Astrocyte (in vitro differentiated cells and primary cell): Measurements from ENCODE around the gene FRS2.

Source experiments
- EZH2 ChIP-seq: IDR thresholded peaks from 2 replicates; pipeline ENCODE4 v1.6.1; 2012; ENCODE audit warnings: mild to moderate bottlenecking, low read length, inconsistent platforms; ENCODE audit not compliant: insufficient read depth
- TF ChIP-seq, protein P1 (sequence below): IDR thresholded peaks from 2 replicates; pipeline ENCODE4 v1.5.1; 2011; ENCODE audit warnings: low read depth, mild to moderate bottlenecking, inconsistent platforms, low read length, moderate library complexity; ENCODE audit not compliant: insufficient read depth

DNA sequence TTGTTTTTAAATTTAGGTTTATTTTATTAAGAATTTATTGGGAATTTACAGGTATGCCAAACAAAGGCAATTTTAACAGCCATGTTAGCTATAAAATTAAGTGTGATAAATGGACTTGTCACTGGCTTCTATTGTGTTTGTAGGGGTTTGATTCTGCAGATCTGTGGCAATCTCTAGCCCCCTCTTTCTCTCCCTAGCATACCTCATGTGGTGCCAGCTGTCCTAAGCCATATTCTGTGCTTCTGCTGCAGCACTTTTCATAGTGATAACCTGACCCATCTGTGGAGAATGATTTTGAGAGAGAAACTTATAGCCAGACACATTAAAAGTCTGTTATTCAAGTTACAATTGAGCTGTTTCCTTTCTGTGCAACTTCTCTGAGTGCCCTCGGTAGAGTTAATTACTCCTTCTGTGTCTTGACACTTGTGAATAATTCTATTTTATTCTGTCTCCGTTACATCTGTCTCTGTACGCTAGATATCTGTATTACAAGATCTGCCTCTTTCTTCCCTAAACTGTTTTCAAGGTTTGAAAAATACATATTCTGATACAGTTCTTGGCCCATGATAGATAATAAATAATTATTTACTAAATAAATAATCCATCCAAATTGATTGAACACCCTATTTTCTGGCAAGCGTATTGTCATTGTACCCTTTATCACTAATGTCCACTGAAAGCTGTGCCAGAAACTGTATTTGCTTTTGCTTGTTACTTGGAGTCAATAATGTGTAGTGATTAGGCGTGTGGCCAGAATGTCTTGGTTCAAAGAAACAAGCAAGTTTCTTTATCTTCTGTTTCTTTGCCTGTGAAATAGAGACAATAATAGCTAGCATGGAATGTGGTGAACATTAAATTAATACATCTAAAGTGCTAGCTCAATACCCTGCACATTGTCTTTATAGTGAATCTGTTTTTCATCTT lies 40.0 kb downstream of the FRS2 start:
- TF ChIP-seq, protein P1, sequence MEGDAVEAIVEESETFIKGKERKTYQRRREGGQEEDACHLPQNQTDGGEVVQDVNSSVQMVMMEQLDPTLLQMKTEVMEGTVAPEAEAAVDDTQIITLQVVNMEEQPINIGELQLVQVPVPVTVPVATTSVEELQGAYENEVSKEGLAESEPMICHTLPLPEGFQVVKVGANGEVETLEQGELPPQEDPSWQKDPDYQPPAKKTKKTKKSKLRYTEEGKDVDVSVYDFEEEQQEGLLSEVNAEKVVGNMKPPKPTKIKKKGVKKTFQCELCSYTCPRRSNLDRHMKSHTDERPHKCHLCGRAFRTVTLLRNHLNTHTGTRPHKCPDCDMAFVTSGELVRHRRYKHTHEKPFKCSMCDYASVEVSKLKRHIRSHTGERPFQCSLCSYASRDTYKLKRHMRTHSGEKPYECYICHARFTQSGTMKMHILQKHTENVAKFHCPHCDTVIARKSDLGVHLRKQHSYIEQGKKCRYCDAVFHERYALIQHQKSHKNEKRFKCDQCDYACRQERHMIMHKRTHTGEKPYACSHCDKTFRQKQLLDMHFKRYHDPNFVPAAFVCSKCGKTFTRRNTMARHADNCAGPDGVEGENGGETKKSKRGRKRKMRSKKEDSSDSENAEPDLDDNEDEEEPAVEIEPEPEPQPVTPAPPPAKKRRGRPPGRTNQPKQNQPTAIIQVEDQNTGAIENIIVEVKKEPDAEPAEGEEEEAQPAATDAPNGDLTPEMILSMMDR: no peak
- TF ChIP-seq EZH2: no peak
